Progenitor cell of endocrine pancreas (in vitro differentiated cells): Measurements from ENCODE around the gene CLK1. TPM values are rescaled to one million over a fixed set of nuclear protein-coding genes. Genes with fewer than 3 reads are reported as not detected.
"Not testable (repeated sequence)": the region's sequence is repeated elsewhere in the genome, so short reads cannot be mapped to it uniquely, and the experiment has no call there.

Source experiments
- DNase-seq: peaks from one replicate; pipeline ENCODE4 v3.0.0; 2021; ENCODE audit warnings: low spot score; ENCODE audit not compliant: unreplicated experiment
- H3K27ac Mint-ChIP-seq: 2 replicates; pipeline ENCODE4 v1.8.0; 2021; ENCODE audit warnings: mild to moderate bottlenecking, moderate library complexity, mixed read lengths
- H3K27me3 Mint-ChIP-seq: 2 replicates; pipeline ENCODE4 v1.8.0; 2021; ENCODE audit warnings: mixed read lengths
- H3K36me3 Mint-ChIP-seq: 2 replicates; pipeline ENCODE4 v1.8.0; 2022; ENCODE audit warnings: mixed read lengths; ENCODE audit not compliant: insufficient read depth
- H3K4me1 Mint-ChIP-seq: 2 replicates; pipeline ENCODE4 v1.8.0; 2021; ENCODE audit warnings: low read depth, mixed read lengths
- H3K4me3 Mint-ChIP-seq: 2 replicates; pipeline ENCODE4 v1.8.0; 2021; ENCODE audit warnings: low read depth, mild to moderate bottlenecking, moderate library complexity, mixed read lengths
- H3K9me3 Mint-ChIP-seq: 2 replicates; pipeline ENCODE4 v1.8.0; 2021; ENCODE audit warnings: low read depth, mixed read lengths
- CTCF ChIP-seq: fragments of 200-600 bp; sonication (generic); IDR thresholded peaks from one replicate; pipeline ENCODE4 v1.5.0; 2021; ENCODE audit warnings: antibody characterized with exemption, mild to moderate bottlenecking; ENCODE audit not compliant: unreplicated experiment
- total RNA-seq: library from RNA; stranded (reverse); gene quantifications from 2 replicates; pipeline ENCODE4 v1.2.1, GENCODE V29; 2021

CLK1 gene
- total RNA-seq, 1 donor from 2014 or later, result 128 TPM

- Mint-ChIP-seq H3K4me1 (no peaks in the 10 kb centered on the region), H3K4me3 (no peak overlapping the region)
- no peak for TF ChIP-seq CTCF
These were observed 36.4 kb downstream of the CLK1 start for GRCh38 chr2:200828104-200828503.

GRCh38 chr2:200821686-200822245 lies 42.7 kb downstream of the CLK1 start:
- no peak for TF ChIP-seq CTCF
- no peaks in the 10 kb centered on the region for H3K9me3 Mint-ChIP-seq
- no peaks in the 10 kb centered on the region for H3K4me1 Mint-ChIP-seq
- no peak for DNase-seq
- H3K27me3 Mint-ChIP-seq, result no peaks in the 10 kb centered on the region
- no peak overlapping the region for H3K4me3 Mint-ChIP-seq
- H3K27ac Mint-ChIP-seq, result peak overlapping the region; percentile 56
- H3K36me3 Mint-ChIP-seq, result peaks cover 22% of the 10 kb centered on the region

More at GRCh38 chr2:200828104-200828503, 36.4 kb downstream of the CLK1 start:
- DNase-seq, result no peak
- peak overlapping the region; percentile 15 for H3K27ac Mint-ChIP-seq
- peaks cover 2% of the 10 kb centered on the region for H3K36me3 Mint-ChIP-seq
- no peaks in the 10 kb centered on the region for H3K9me3 Mint-ChIP-seq
- no peaks in the 10 kb centered on the region for H3K27me3 Mint-ChIP-seq

- no peaks in the 10 kb centered on the region for H3K9me3 Mint-ChIP-seq
- TF ChIP-seq CTCF, result no peak
- H3K4me1 Mint-ChIP-seq, result no peaks in the 10 kb centered on the region
- no peaks in the 10 kb centered on the region for H3K27me3 Mint-ChIP-seq
- DNase-seq, result no peak
- H3K36me3 Mint-ChIP-seq, result peaks cover 30% of the 10 kb centered on the region
- H3K4me3 Mint-ChIP-seq, result no peak overlapping the region
- H3K27ac Mint-ChIP-seq, result peak overlapping the region; percentile 25
These were observed 43.8 kb downstream of the CLK1 start for GRCh38 chr2:200820573-200821234.

GRCh38 chr2:200818732-200819131 lies 45.7 kb downstream of the CLK1 start:
- H3K9me3 Mint-ChIP-seq, H3K4me1 Mint-ChIP-seq, H3K4me3 Mint-ChIP-seq, DNase-seq, H3K27me3 Mint-ChIP-seq, H3K27ac Mint-ChIP-seq: not testable (repeated sequence)
- peaks cover 40% of the 10 kb centered on the region for H3K36me3 Mint-ChIP-seq

- Mint-ChIP-seq H3K36me3 (peaks cover 30% of the 10 kb centered on the region), H3K4me3 (no peak overlapping the region), H3K27ac (no peak overlapping the region), H3K9me3 (no peaks in the 10 kb centered on the region), H3K4me1 (peaks cover 21% of the 10 kb centered on the region), H3K27me3 (no peaks in the 10 kb centered on the region)
- no peak for TF ChIP-seq CTCF
- DNase-seq, result no peak
These were observed 49.5 kb downstream of the CLK1 start for GRCh38 chr2:200814917-200815316.
